ENCODE data around the gene VAV1.
"Not testable (repeated sequence)": the region's sequence is repeated elsewhere in the genome, so short reads cannot be mapped to it uniquely, and the experiment has no call there.

Gene VAV1

DNA sequence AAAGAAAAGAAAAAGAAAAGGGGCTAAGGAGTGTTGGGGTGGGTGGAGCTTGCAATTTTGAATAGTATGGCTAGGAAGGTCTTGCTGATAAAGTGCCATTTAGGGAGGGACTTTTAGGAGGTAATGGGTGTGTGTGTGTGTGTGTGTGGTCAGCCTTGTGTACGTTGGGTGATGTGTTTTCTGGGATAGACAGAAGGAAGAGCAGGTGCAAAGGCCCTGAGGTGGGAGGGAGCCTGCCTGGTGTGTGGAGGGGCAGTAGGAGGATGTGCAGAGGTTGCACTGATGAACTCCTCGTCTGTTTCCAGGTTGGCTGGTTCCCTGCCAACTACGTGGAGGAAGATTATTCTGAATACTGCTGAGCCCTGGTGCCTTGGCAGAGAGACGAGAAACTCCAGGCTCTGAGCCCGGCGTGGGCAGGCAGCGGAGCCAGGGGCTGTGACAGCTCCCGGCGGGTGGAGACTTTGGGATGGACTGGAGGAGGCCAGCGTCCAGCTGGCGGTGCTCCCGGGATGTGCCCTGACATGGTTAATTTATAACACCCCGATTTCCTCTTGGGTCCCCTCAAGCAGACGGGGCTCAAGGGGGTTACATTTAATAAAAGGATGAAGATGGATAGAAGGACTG, 84.4 kb downstream of the VAV1 start:
- no peak for DNase-seq

DNA sequence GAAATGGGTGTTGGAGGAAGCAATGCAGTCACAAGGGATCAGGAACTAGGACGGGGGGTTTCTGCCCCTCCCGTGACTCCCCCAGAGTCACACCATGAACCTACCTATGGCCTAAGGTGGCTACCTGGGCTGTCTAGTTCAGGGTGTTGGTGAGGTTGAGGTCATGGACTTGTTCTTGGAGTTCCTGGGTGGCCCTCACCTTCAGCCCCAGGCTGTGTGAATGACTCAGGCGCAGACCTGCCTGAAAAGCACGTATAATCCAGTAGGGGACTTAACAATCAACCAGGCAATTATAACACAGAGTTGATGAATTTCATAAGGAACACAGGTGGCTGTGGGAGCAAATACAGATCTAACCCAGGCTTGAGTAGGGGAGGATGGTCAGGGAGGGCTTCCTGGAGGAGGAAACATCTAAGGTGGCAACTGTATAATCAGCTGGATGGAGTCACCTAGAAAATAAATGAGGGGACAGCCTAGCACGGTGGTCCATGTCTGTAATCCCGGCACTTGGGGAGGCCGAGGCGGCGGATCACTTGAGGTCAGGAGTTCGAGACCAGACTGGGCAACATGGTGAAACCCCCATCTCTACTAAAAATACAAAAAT, 89.3 kb downstream of the VAV1 start:
- no peak for DNase-seq

- peak; percentile 7 for DNase-seq
These were observed 90.2 kb downstream of the VAV1 start for GRCh38 chr19:6862673-6863078.

DNA sequence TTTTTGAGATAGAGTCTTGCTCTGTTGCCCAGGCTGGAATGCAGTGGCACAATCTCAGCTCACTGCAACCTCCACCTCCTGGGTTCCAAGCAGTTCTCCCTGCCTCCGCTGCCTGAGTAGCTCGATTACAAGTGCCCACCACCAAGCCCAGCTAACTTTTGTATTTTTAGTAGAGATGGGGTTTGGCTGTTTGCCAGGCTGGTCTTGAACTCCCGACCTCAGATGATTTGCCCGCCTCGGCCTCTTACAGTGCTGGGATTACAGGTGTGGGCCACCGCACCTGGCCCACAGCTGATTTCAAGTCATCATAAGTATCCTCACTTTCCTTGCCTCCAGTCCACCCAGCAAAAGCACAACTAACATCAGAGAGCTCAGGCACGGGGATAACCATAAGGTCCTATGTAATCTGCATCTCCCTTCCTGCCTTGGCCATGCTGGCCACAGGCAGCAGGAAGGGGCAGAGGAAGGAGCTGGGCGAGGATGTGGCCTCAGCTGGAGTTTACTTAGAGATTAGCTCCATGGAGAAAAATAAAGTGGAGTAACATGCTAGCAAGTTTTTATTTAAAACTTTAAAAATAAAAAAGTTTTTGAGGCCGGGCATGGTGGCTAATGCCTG, 91.9 kb downstream of the VAV1 start:
- no peak for DNase-seq

- DNase-seq = no peak
These were observed 93.3 kb downstream of the VAV1 start for GRCh38 chr19:6865849-6866248.

- no peak for DNase-seq
These were observed 94.2 kb downstream of the VAV1 start for GRCh38 chr19:6866741-6867151.

GRCh38 chr19:6868351-6868750, 95.8 kb downstream of the VAV1 start:
- no peak for DNase-seq

- not testable (repeated sequence) for DNase-seq
These were observed 96.8 kb downstream of the VAV1 start for GRCh38 chr19:6869151-6869882.

- no peak for DNase-seq
These were observed 101.4 kb downstream of the VAV1 start for GRCh38 chr19:6873708-6874431.

DNA sequence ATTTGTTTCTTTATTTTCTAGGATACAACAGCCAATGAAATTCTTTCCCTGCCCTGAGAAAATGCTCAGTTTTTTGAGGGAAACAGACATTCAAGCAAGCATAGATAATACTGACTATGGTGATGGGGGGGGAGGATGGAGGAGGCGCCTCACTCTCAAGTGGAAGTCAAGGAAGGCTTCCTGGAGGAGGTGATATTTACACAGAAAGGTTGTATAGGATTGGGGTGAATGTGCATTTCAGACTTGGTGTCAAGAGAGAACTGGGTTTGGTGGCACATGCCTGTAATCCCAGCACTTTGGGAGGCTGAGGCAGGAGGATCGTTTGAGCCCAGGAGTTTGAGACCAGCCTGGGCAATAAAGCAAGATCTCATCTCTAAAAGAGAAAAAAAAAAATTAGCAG, 102.7 kb downstream of the VAV1 start:
- DNase-seq = no peak

GRCh38 chr19:6876748-6877147, 104.2 kb downstream of the VAV1 start:
- no peak for DNase-seq

DNA sequence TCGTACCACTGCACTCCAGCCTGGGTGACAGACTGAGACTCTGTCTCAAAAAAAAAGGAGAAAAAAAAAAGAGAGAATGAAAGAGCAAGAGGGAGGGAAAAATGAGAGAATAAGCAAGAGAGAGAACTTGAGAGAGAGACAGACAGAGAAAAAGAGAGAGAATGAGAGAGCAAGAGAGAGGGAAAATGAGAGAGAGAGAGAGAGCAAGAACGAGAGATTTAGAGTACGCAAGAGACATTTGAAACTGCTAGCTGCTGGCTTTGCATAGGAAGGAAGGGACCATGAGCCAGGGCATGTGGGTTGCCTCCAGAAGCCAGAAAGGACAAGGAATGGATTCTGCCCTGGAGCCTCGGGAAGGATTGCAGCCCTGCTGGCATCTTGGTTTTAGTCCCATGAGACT, 105.3 kb downstream of the VAV1 start:
- DNase-seq = no peak

GRCh38 chr19:6886277-6886897, 113.9 kb downstream of the VAV1 start:
- DNase-seq = no peak

GRCh38 chr19:6887316-6887715, 114.8 kb downstream of the VAV1 start, which contains the start of gene ADGRE1:
Gene ADGRE1, plus strand, starts transcription at chr19:6887579. Its CDS starts 30 bp downstream, at chr19:6887609.
- DNase-seq = no peak

- no peak for DNase-seq
These were observed 116.5 kb downstream of the VAV1 start for GRCh38 chr19:6888967-6889366.

DNA sequence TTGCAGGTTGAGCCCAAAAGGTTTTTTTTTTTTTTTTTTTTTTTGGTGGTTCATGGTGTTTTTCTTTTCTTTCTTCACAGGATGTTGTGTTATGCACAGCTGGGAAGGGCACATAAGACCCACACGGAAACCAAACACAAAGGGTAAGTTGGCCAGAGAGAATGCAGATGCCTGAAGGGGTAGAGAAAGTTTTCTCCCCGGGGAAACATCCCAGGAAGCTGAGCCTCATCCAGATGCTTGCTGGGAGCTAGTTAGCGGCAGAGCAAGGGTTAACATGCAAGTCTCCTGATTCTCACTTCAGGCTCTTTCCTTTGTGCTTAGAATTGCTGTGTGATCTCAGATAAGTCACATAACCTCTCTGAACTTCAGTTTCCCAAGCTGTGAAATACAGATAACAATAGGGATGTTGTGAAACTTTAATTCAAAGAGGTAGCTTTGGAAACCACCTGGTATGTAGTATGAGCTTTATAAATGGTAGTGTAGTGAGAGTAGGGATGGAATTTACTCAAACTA, 117.9 kb downstream of the VAV1 start:
- DNase-seq = no peak

GRCh38 chr19:6890938-6891337, 118.4 kb downstream of the VAV1 start:
- no peak for DNase-seq

DNA sequence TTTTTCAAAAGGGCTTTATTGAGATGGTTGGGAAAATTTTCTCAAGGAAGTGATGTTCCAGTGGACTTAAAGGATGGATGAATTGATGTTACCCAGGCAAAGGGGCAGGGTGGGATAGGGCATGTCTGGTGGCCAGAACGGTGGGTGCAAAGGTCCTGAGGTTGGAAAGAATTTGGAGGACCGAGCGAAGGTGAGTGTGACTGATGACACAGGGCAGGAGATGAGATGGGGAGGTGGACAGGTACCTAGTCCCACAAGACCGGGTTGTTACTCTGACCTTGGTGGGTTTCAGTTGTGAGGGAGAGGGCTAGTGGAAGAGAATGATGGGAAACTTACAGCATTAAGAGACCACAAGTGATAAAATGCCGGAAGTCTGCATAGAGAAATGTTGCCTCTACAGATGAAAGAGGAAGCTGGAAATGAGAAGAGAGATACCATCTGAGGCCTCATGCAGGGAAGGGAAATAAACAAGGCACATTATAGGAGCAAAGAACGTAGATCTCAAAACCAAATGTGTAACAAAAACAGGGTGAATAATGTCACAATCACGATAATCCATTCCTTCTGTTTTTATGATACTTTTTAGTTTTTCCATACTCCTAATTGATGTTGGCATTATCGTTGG, 119.4 kb downstream of the VAV1 start:
- DNase-seq = no peak

DNA sequence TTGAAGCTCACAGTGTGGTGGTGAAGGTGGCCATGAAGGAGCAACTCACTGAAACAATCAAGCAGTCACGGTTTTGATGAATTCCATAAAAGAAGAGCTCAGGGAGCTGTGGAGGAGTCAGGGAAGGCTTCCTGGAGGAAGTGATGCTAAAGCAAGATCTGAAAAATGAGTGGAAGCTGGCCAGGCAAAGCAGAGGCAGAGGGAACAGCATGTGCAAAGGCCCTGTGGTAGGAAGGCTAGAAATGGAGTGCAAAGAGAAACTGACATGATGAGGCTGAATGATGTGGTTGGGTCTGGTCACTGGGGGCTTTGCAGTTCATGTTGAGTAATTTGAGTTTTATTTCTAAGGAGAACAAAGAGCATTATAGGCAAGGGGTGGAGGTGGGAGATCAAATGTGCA, 121.8 kb downstream of the VAV1 start:
- DNase-seq = no peak

- no peak for DNase-seq
These were observed 130.9 kb downstream of the VAV1 start for GRCh38 chr19:6903446-6903845.

- no peak for DNase-seq
These were observed 134.1 kb downstream of the VAV1 start for GRCh38 chr19:6906559-6907060.

Measured in NCI-H510A treated with DMSO at 0.1 percent for 48 hours (cell line).